Measurements from ENCODE around the gene IL21R.

IL21R gene

DNA sequence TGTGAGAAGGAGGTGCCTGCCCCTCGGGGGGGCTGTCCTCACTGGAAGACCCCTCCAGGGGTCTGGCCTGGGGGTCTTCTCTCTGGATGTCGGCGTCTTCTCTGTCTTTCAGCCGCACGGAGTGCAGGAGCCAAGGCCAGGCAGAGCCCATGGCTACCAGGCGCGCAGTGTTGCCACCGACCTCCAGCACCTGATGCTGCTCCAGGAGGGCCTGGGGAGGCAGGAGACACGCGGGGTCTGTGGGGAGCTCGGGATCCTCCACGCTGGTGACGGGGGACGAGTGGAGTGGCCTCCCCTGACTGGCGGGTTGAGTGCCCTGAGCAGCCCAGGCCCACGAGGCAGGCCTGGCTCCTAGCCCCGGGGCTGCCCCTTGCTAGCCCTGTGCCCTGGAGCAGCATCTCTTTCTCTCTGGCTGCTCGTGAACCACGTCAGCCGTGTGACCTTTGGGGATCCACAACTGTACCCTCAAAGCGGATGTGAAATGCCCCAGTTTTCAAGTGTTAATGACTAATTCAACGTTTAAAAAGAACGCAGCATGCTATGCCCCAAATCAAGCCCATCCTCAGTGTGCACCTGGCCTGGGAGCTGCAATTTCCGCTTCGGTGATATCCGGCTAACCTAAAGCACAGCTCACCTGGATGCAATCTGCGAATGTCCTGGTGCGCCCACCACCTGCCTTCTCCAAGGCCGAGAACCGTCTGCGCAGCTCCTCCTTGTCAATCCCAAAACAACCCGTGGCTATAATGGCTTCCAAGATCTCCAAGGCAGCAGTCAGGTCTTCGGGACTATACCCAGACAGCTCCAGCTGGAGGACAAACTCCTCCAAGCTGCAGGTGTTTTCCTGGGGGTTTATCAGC, 62.9 kb downstream of the IL21R start:
- Histone ChIP-seq H2BK5ac (ENCODE audit: low read length) (no peak overlapping the region), H3K4me2 (ENCODE audit: low read length) (no peak overlapping the region), H3K4me1 (ENCODE audit: control insufficient read depth, low read depth, low read length) (no peaks in the 10 kb centered on the region), H3K4ac (ENCODE audit: low read depth, low read length) (no peak overlapping the region), H3K27ac (ENCODE audit: low read depth, low read length) (no peak overlapping the region), H4K5ac (ENCODE audit: low read length) (no peak overlapping the region), H3K18ac (ENCODE audit: low read length) (no peak overlapping the region), H3K9ac (ENCODE audit: low read length) (no peak overlapping the region), H3K79me1 (ENCODE audit: low read length) (no peaks in the 10 kb centered on the region), H2AK5ac (ENCODE audit: low read length) (no peak overlapping the region), H4K8ac (ENCODE audit: low read depth, low read length) (no peak overlapping the region), H3K79me2 (ENCODE audit: control insufficient read depth, insufficient read depth, low read length) (no peaks in the 10 kb centered on the region), H3K36me3 (ENCODE audit: control insufficient read depth, insufficient read depth, low read length) (peaks cover 25% of the 10 kb centered on the region), H3K4me3 (ENCODE audit: low read length) (no peak overlapping the region), H3K27me3 (ENCODE audit: insufficient read depth, low read length, poor library complexity) (no peaks in the 10 kb centered on the region), H3K56ac (ENCODE audit: low read length) (no peak overlapping the region), H2BK15ac (replicated peaks; ENCODE audit: low read depth) (no peak overlapping the region), H3K23ac (ENCODE audit: low read length) (no peak overlapping the region), H2BK120ac (ENCODE audit: low read depth, low read length) (no peak overlapping the region)
- no peak for DNase-seq
- no CpG with 5 or more reads among the region's 33 CpGs for WGBS (ENCODE audit: extremely low coverage, insufficient coverage, low lambda C conversion rate)

DNA sequence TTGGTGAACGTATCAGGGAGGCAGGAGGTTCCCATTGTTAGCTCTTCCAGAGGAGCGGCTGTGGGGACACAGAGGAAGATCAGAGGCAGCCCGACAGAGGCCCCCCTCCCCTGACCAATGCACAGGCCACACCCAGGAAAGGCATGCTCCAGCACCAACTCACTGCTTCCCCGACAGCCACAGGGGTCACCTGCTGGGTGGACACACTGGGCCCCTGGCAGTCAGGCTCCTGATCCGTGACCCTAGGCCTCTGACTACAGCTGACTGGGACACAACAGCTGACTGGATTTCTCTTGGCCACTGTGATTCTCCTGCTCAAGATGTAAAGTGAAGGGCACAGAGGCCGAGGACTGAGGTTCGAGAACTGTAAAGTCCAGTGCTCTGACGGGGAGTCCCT, 63.5 kb downstream of the IL21R start:
- H3K36me3 ChIP-seq (ENCODE audit: control insufficient read depth, insufficient read depth, low read length): peaks cover 27% of the 10 kb centered on the region

GRCh38 chr16:27468941-27469531, 67.1 kb downstream of the IL21R start:
- Histone ChIP-seq H3K9ac (ENCODE audit: low read length) (no peak overlapping the region), H3K4me1 (ENCODE audit: control insufficient read depth, low read depth, low read length) (no peaks in the 10 kb centered on the region), H3K56ac (ENCODE audit: low read length) (no peak overlapping the region), H3K23ac (ENCODE audit: low read length) (no peak overlapping the region), H3K79me2 (ENCODE audit: control insufficient read depth, insufficient read depth, low read length) (no peaks in the 10 kb centered on the region), H3K36me3 (ENCODE audit: control insufficient read depth, insufficient read depth, low read length) (peaks cover 28% of the 10 kb centered on the region), H2BK120ac (ENCODE audit: low read depth, low read length) (no peak overlapping the region), H3K27me3 (ENCODE audit: insufficient read depth, low read length, poor library complexity) (no peaks in the 10 kb centered on the region), H3K4me3 (ENCODE audit: low read length) (no peak overlapping the region), H3K4ac (ENCODE audit: low read depth, low read length) (no peak overlapping the region), H3K4me2 (ENCODE audit: low read length) (no peak overlapping the region), H3K18ac (ENCODE audit: low read length) (no peak overlapping the region), H4K8ac (ENCODE audit: low read depth, low read length) (no peak overlapping the region), H2AK5ac (ENCODE audit: low read length) (no peak overlapping the region), H4K5ac (ENCODE audit: low read length) (no peak overlapping the region), H2BK5ac (ENCODE audit: low read length) (no peak overlapping the region), H3K27ac (ENCODE audit: low read depth, low read length) (no peak overlapping the region), H3K79me1 (ENCODE audit: low read length) (no peaks in the 10 kb centered on the region), H2BK15ac (replicated peaks; ENCODE audit: low read depth) (no peak overlapping the region)
- DNase-seq: no peak
- no CpG with 5 or more reads among the region's 22 CpGs for WGBS (ENCODE audit: extremely low coverage, insufficient coverage, low lambda C conversion rate)

More for the DNA sequence above, 63.5 kb downstream of the IL21R start:
- Histone ChIP-seq H3K4me2 (ENCODE audit: low read length) (no peak overlapping the region), H3K4me1 (ENCODE audit: control insufficient read depth, low read depth, low read length) (no peaks in the 10 kb centered on the region), H3K18ac (ENCODE audit: low read length) (no peak overlapping the region), H2BK15ac (replicated peaks; ENCODE audit: low read depth) (no peak overlapping the region), H3K27ac (ENCODE audit: low read depth, low read length) (no peak overlapping the region), H3K79me1 (ENCODE audit: low read length) (no peaks in the 10 kb centered on the region), H3K23ac (ENCODE audit: low read length) (no peak overlapping the region), H3K9ac (ENCODE audit: low read length) (no peak overlapping the region), H2AK5ac (ENCODE audit: low read length) (no peak overlapping the region), H3K27me3 (ENCODE audit: insufficient read depth, low read length, poor library complexity) (no peaks in the 10 kb centered on the region), H3K4ac (ENCODE audit: low read depth, low read length) (no peak overlapping the region), H4K8ac (ENCODE audit: low read depth, low read length) (no peak overlapping the region), H2BK120ac (ENCODE audit: low read depth, low read length) (no peak overlapping the region), H3K56ac (ENCODE audit: low read length) (no peak overlapping the region), H4K5ac (ENCODE audit: low read length) (no peak overlapping the region), H3K79me2 (ENCODE audit: control insufficient read depth, insufficient read depth, low read length) (no peaks in the 10 kb centered on the region), H3K4me3 (ENCODE audit: low read length) (no peak overlapping the region), H2BK5ac (ENCODE audit: low read length) (no peak overlapping the region)
- WGBS (ENCODE audit: extremely low coverage, insufficient coverage, low lambda C conversion rate): no CpG with 5 or more reads among the region's 8 CpGs
- no peak for DNase-seq

DNA sequence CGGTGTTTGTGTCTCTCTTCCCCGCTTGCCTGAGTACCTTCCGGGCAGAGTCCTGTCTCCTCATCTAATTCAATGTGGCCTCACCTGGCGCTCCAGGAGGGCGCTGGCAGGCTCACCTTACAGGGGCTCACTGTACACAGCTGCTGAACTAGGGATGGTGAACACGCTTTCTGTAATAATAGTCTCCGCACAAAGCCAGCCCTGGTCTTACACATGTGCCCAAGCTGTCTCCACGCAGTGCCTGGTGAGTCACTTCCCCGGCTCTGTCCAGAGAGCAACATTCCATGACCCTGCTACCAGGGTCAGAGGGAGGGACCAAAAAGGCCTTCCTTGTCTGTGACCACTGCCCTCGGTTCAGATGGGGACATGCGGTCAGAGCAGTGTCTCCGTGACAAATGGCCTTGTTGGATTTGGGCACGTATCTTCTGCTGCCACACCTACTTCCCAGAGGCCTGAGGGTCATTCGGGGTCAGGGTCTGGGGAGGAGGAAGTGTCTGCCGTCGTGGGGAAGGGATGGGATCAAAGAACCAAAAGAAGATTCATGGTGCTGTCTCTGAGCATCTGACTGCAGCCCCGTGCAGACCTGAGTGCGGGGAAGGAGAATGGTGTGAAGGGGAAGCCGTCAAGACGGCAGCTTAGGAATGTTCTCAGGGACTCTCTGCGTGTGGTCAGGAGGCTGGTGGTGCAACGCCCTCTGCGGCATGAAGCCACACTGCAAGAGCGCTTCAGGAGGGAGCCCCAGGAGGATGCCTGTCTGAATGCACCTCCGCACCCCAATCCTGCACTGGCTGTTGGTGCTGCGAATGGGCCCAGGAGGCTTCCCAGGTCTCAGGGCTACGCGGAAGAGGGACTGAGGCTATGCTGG, 68.8 kb downstream of the IL21R start:
- no peak overlapping the region for H3K4me2 ChIP-seq (ENCODE audit: low read length)
- H3K18ac ChIP-seq (ENCODE audit: low read length): no peak overlapping the region
- WGBS (ENCODE audit: extremely low coverage, insufficient coverage, low lambda C conversion rate): no CpG with 5 or more reads among the region's 28 CpGs
- H4K5ac ChIP-seq (ENCODE audit: low read length): no peak overlapping the region
- no peak overlapping the region for H3K23ac ChIP-seq (ENCODE audit: low read length)
- H4K8ac ChIP-seq (ENCODE audit: low read depth, low read length): no peak overlapping the region
- peaks cover 30% of the 10 kb centered on the region for H3K36me3 ChIP-seq (ENCODE audit: control insufficient read depth, insufficient read depth, low read length)
- no peak overlapping the region for H3K56ac ChIP-seq (ENCODE audit: low read length)
- no peak overlapping the region for H3K27ac ChIP-seq (ENCODE audit: low read depth, low read length)
- no peaks in the 10 kb centered on the region for H3K79me2 ChIP-seq (ENCODE audit: control insufficient read depth, insufficient read depth, low read length)
- no peak overlapping the region for H2BK5ac ChIP-seq (ENCODE audit: low read length)
- no peak overlapping the region for H3K4me3 ChIP-seq (ENCODE audit: low read length)
- H3K9ac ChIP-seq (ENCODE audit: low read length): no peak overlapping the region
- no peaks in the 10 kb centered on the region for H3K27me3 ChIP-seq (ENCODE audit: insufficient read depth, low read length, poor library complexity)
- H3K79me1 ChIP-seq (ENCODE audit: low read length): no peaks in the 10 kb centered on the region
- no peak for DNase-seq
- no peak overlapping the region for H2BK15ac ChIP-seq (replicated peaks; ENCODE audit: low read depth)
- no peak overlapping the region for H2AK5ac ChIP-seq (ENCODE audit: low read length)
- H3K4me1 ChIP-seq (ENCODE audit: control insufficient read depth, low read depth, low read length): no peaks in the 10 kb centered on the region
- H3K4ac ChIP-seq (ENCODE audit: low read depth, low read length): no peak overlapping the region
- no peak overlapping the region for H2BK120ac ChIP-seq (ENCODE audit: low read depth, low read length)

DNA sequence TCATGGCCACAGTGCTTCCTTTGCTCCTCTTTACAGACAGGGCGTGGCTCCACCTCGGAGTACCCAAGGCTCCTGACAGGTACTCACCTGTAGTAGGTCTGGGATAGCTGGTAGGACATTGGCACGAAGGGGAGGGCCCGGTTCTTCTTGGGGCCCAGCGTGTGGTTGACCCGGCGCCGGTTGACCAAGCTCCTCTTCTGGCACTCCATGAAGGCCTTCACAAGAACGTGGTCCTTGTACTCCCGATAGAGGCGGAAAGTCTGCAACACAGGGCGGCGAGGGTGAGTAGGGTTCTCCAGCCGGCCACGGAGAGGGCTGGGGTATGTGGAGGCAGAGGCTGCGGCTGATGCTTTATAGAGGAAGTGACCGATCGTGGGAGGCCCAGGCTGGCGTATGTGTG, 69.7 kb downstream of the IL21R start:
- no peak overlapping the region for H4K5ac ChIP-seq (ENCODE audit: low read length)
- H3K56ac ChIP-seq (ENCODE audit: low read length): no peak overlapping the region
- no peak overlapping the region for H3K4ac ChIP-seq (ENCODE audit: low read depth, low read length)
- no peak overlapping the region for H3K23ac ChIP-seq (ENCODE audit: low read length)
- no peak overlapping the region for H2BK15ac ChIP-seq (replicated peaks; ENCODE audit: low read depth)
- no peak overlapping the region for H3K18ac ChIP-seq (ENCODE audit: low read length)
- H3K4me1 ChIP-seq (ENCODE audit: control insufficient read depth, low read depth, low read length): no peaks in the 10 kb centered on the region
- H3K9ac ChIP-seq (ENCODE audit: low read length): no peak overlapping the region
- no peaks in the 10 kb centered on the region for H3K27me3 ChIP-seq (ENCODE audit: insufficient read depth, low read length, poor library complexity)
- WGBS (ENCODE audit: extremely low coverage, insufficient coverage, low lambda C conversion rate): no CpG with 5 or more reads among the region's 19 CpGs
- H3K79me2 ChIP-seq (ENCODE audit: control insufficient read depth, insufficient read depth, low read length): no peaks in the 10 kb centered on the region
- H2BK5ac ChIP-seq (ENCODE audit: low read length): no peak overlapping the region
- DNase-seq: no peak
- no peak overlapping the region for H4K8ac ChIP-seq (ENCODE audit: low read depth, low read length)
- H2BK120ac ChIP-seq (ENCODE audit: low read depth, low read length): no peak overlapping the region
- no peaks in the 10 kb centered on the region for H3K79me1 ChIP-seq (ENCODE audit: low read length)
- H3K4me3 ChIP-seq (ENCODE audit: low read length): no peak overlapping the region
- no peak overlapping the region for H2AK5ac ChIP-seq (ENCODE audit: low read length)
- no peak overlapping the region for H3K4me2 ChIP-seq (ENCODE audit: low read length)
- peaks cover 32% of the 10 kb centered on the region for H3K36me3 ChIP-seq (ENCODE audit: control insufficient read depth, insufficient read depth, low read length)
- H3K27ac ChIP-seq (ENCODE audit: low read depth, low read length): no peak overlapping the region
